ENCODE data around the gene ZP1.
A peak's percentile ranks its signal among the peaks of the same experiment; 100 is the strongest.
"Not testable (repeated sequence)": the region's sequence is repeated elsewhere in the genome, so short reads cannot be mapped to it uniquely, and the experiment has no call there.

Gene ZP1

DNA sequence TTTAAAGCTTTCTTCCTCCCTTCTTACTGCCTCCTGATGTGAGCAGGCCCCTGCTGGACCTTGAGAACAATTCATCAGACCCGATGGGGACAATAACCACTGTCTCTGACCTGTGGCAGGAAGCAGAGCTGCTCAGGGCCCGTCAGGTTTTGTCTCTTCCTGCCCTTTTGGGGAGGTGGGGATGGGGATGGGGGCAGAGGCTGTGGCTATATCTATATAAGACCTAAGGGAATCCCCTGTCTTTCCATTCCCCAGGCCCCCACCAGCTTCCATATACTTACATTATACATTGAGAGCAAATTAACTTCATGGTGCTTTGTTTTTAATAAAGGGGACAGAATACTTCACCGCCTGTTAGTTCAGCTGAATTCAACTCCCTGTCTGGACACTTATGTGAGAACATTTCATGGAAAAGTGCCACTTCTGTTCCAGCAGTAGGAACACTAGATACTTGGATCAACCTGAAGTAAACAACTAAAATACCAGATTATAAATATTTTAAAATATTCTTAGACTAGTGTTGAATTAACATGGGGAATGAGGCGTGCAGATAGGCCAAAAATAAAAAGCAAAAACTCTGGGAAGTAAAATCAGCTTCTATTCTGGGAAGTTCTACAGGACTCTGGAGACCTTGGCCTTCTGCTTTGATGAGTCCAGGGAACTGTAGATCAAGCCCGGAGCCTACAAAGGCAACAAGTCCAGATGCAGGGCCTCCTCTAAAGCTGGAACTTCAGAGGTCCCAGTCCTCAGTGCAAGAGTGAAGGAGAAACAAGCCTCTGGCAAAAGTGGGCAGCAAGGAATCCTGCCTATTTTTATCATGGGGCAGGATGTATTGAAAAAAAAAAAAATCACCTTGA, 11.1 kb downstream of the ZP1 start:
- no peak for DNase-seq (ENCODE audit: low read depth)

DNA sequence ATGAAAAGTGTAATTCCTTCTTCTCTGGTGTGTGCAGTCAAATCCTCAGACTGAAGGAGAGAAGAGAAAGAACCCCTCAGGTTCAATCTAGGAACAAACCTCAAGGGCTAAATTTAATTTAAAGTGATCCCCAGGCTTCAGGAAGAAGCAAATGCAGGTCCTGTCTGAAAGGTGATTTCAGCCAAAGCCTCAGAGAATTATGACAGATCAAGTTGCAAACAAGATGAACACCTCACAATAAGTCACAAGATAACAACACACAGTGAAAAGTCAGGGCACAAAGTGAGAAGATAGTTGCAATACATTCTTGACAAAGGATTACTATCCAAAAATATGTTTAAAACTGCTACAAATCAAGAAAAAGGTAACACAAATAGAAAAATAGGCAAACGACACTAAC, 11.8 kb downstream of the ZP1 start:
- no peak for DNase-seq (ENCODE audit: low read depth)

DNA sequence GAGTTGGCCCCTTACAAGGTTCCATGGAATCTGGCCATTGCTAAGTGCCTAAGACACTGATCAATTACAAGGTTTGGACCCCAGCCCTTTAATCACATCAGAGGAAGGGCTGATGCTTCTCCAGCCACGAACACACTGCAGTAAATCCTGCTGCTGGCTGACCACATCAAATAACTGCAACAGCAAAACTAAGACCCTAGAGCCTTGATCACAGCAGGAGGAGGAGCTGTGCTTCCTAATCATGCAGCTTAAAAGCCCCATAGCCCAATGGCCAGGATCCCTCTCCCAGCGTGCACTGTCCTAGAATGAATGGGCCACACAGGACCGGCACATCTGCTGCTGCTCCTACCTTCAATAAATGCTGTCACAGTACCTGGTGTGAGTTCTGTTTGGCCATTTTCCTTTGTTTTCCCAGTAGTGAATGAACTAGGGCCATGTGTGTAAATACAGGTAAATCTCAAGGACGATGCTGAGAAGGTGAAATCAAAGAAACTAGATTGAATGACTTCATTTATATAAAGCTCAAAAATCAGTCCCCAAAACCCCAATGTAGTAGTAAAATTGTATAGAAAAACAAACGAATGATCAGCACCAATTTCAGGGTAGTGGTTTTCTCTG, 12.7 kb downstream of the ZP1 start:
- no peak for DNase-seq (ENCODE audit: low read depth)

DNA sequence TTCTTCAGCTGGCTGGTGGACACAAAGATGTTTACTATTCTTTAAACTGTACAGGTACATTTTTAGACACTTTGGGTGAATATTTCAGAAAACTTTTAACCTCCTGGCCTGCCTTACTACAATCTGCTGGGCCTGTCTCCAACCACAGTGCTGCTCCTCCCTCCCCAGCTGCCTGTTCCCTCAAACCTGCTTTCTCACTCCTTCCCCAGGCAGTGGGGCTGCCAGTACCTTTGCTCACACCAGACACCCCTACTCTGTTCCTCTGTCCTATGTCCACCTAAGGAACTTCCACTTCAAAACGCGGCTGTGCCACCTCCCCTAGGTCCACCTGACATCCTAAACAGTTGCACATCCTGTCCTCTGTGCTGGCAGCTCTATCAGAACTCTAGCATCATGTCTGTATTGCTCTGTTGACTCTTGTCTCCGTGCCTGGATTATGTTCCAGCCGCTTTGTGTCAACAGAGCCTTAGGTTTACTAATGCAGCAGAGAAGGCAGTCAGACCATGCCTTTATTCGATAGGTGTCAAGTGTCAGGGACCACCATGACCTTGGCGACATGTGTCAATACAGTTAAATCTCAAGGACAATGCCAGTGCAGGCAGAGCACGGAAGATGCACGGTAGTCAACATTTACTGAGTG, 13.4 kb downstream of the ZP1 start:
- no peak for DNase-seq (ENCODE audit: low read depth)

DNA sequence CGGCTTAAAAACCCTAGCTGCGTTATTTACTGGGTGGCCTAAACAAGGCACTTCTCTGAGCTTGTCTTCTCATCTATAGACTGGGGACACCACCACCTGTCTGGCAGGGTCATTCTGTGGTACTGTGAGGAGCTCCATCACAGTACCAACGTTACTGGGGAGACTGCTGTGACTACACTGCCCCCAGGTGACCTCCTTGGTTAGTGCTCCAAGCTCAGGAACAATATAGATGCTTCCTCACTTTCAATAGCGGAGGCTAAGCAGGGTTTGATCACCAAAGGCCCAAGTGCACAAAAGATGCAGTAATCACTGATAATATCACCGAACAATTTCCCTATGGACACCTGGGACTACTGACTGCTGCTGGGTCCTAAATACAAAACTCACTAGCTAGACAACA, 20.2 kb downstream of the ZP1 start:
- DNase-seq (ENCODE audit: low read depth), result peak; percentile 31

DNA sequence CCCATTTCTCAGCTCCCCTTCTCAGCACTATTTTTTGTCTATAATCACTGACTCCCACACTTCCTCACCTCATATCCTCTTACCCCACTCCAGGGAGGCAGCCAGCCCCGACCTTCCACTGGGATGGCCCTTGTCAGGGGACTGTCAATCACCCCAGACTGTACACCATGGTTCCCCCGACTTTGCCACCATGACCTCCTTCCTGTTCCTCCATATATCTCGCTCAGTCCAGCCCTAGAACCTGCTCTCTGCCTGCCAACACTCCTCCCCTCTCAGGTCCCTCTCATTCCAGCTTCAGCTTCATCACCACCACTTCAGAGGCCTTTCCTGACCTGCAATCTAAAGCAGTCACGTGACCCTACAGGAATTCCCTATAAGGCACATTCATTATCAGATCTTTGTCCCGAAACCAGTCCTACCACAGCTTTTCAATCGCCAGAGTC, 22.5 kb downstream of the ZP1 start:
- DNase-seq (ENCODE audit: low read depth), result no peak

DNA sequence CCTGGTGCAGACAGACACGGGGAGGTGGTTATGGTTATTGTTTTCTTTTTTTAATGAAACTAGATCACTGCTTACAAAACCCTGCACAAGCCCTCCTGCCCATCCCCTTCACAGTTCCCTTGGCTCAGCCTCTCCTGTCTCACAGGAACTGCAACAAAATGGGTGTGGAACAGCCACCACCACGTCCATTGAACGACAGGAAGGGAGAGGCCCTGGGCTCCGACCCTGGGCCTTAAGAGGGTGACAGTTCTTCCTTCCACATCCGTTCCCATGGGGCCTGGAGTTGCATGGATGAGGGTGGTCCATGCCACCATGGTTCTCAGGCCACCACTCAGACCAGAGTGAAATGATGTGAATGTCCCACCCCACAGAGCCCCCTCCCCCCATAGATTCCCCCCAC, 23.4 kb downstream of the ZP1 start:
- no peak for DNase-seq (ENCODE audit: low read depth)

- DNase-seq (ENCODE audit: low read depth), result no peak
Observed at GRCh38 chr11:60891103-60891741, 23.9 kb downstream of the ZP1 start.

- no peak for DNase-seq (ENCODE audit: low read depth)
Observed at GRCh38 chr11:60895687-60896086, 28.3 kb downstream of the ZP1 start.

DNA sequence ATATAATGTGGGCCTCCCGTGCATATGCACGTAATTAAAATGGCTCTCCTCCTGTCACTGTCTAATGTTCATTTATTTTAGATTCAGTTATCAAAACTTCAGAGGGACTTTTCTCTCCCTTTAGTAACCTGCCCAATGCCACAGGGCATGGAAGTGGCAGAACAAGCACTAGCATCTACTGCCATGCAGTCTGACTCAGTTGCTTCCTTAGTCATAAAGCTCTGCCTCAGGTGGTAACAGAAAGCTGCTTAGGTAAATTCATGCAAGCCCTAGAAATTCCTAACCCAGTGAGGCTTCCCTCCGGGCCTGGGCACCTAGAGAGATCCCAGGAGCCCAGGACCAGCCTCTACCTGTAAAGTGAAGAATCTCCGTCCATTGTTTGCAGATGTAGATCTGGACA, 30.2 kb downstream of the ZP1 start:
- DNase-seq (ENCODE audit: low read depth), result no peak

DNA sequence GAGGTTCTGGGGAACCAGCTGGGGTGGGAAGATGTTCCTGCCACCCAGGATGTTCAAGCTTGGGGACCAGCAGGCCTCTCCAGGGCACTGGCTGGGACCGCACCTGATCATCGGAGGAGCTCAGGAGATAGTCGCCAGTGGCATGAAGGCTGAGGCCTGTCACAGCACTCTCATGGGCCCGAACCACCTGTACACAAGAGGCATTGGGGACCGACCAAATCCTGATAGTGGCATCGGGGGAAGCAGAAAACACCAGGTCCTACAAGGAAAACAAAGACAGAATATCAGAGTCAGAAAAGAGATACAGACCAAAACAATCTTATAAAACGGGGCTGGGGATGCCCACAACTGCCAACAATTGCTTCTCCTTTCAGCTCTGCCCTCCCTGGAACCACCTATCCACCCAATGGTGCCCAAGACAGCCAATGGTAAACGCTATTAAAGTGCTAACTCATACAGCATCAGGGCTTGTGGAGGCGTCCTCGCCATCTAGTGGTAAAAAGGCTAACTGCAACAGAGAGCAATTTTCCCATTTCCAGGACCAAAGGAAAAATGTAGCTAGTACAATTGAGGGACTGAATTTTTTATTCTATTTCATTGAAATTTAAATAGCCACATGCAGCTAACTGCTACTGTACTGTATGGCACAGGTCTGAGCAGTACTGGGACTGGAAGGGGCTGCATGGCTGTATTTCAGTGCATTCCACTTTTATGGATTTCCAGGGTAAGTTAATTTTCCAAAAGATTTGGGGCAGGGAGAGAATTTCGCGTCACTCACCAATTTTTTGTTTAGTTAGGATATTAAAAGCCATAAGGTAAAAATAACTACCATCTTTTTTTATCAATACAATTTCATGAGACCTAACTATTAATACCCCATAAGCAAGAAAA, 31.9 kb downstream of the ZP1 start:
- no peak for DNase-seq (ENCODE audit: low read depth)

GRCh38 chr11:60899977-60900376, 32.6 kb downstream of the ZP1 start:
- no peak for DNase-seq (ENCODE audit: low read depth)

- DNase-seq (ENCODE audit: low read depth), result no peak
Observed at GRCh38 chr11:60900673-60901404, 33.5 kb downstream of the ZP1 start.

- no peak for DNase-seq (ENCODE audit: low read depth)
Observed at GRCh38 chr11:60902625-60903024, 35.3 kb downstream of the ZP1 start.

DNA sequence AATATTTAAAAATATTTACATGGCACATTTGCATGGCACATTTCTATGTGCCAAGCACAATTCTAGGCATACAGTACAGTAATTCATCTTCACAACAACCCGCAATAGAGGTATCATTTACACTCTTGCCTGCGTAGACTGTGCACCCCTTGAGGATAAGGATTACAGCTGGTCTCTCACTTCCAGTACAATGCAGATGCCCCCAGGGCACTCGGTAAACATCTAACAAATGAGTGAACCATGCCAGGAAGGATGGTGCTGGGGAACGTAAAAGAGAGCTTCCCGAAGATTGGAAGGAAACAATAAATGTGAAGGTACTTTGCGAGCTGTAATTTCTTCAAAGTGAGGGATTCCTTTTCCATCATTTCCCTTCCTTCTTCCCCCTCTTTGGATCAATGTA, 37.7 kb downstream of the ZP1 start:
- no peak for DNase-seq (ENCODE audit: low read depth)

- DNase-seq (ENCODE audit: low read depth), result no peak
Observed at GRCh38 chr11:60905551-60906113, 38.3 kb downstream of the ZP1 start.

- DNase-seq (ENCODE audit: low read depth), result peak; percentile 93
Observed at GRCh38 chr11:60906132-60906972, 39.0 kb downstream of the ZP1 start, which contains the start of gene PRPF19. PRPF19 (minus strand) TSS chr11:60906585; CDS start chr11:60906382, 203 bp downstream.

DNA sequence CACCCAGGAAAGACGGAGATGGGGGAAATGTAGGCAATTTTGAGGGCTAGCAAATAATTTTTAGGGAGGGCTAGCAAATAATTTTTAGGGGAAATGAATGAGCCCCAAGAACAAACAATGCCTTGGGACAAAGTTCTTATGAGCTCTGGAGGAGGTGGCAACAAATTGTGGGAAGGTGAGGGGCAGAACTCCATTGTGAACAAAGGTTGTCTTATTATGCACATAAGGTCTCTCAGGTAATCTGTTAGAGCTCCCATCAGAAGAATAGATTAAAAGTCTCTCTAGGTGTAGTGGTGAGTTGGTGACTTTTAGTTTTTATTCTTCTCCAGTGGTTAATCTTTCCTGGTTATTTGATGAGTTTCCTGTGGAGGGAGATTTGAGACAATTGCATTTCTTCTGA, 41.5 kb downstream of the ZP1 start:
- DNase-seq (ENCODE audit: low read depth), result no peak

DNA sequence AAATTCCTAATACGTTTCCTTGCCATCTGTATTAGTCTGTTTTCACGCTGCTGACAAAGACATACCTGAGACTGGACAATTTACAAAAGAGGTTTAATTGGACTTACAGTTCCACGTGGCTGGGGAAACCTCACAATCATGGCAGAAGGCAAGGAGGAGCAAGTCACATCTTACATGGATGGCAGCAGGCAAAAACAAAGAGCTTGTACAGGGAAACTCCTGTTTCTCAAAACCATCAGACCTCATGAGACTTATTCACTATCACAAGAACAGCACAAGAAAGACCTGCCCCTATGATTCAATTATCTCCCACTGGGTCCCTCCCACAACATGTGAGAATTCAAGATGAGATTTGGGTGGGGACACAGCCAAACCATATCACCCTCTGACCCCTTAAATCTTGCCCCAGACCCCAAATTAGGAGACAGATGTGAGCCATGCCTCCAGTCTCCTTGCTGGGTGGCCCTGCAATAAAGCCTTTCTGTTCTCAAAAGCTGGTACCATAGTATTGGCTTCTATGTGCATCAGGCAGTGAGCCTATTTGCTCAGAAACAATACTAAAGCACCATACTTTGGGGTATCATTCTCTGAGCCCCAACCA, 42.4 kb downstream of the ZP1 start:
- DNase-seq (ENCODE audit: low read depth), result not testable (repeated sequence)
